ENCODE data around the gene ITK.
A peak's percentile ranks its signal among the peaks of the same experiment; 100 is the strongest.

Gene ITK

DNA sequence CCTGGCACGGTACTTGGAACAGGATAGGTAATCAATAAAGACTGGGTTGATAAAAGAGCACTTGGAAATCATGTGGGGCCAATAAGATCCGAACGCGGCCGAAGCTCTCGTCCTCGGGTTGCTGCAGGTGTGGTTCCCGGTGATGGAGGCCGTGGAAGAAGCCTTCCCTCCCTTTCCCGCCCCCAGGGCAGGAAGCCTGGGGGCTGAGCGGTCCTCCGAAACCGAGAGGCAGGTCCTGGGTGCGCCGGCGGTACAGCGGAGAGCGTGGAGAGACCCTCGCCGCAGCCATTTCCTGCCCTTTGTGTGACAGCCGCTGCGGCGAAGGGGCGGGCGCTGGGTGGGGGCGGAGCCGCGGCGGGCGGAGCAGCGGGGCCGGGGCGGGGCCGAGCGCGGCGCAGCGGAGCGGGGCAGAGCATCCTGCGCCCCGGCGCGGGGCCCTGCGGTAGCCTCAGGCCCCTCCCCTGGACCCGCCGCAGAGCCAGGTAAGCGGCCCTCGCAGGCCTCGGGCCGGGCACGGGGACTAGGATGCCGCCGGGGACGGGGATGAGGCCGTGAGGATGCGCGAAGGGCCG lies 85.2 kb downstream of the ITK start, which contains the start of gene CYFIP2:
TSS of gene CYFIP2 (plus strand) at position 410 of the 572 bp plus-strand sequence. CDS start 19,239 bp downstream, outside the sequence.
- TF ChIP-seq Cebpa-rat (IDR thresholded peaks at IDR 0.05), result no peak
- no peaks in the 10 kb centered on the region for H3K9me3 ChIP-seq (replicated peaks in 1 of 11)
- peaks cover 56 to 70% (median 69%) of the 10 kb centered on the region in 10 experiments for H3K4me1 ChIP-seq
- peaks cover 0 to 24% (median 0%) of the 10 kb centered on the region in 11 experiments; a peak in 5 of 22 replicates for H3K36me3 ChIP-seq
- peak within 1 kb of the TSS; percentile 79 to 95 (median 90) for H3K9ac ChIP-seq
- peak within 1 kb of the TSS; percentile 49 to 96 (median 89); a peak in 21 of 22 replicates for H3K27ac ChIP-seq
- H3K27me3 ChIP-seq, result no peaks in the 10 kb centered on the region
- peak within 1 kb of the TSS; percentile 85 to 100 (median 95) for H3K4me2 ChIP-seq
- H4K20me1 ChIP-seq, result peaks cover 0 to 23% (median 8%) of the 10 kb centered on the region in 11 experiments; a peak in 9 of 22 replicates
- peak within 1 kb of the TSS; percentile 82 to 98 (median 94) for H3K4me3 ChIP-seq

DNA sequence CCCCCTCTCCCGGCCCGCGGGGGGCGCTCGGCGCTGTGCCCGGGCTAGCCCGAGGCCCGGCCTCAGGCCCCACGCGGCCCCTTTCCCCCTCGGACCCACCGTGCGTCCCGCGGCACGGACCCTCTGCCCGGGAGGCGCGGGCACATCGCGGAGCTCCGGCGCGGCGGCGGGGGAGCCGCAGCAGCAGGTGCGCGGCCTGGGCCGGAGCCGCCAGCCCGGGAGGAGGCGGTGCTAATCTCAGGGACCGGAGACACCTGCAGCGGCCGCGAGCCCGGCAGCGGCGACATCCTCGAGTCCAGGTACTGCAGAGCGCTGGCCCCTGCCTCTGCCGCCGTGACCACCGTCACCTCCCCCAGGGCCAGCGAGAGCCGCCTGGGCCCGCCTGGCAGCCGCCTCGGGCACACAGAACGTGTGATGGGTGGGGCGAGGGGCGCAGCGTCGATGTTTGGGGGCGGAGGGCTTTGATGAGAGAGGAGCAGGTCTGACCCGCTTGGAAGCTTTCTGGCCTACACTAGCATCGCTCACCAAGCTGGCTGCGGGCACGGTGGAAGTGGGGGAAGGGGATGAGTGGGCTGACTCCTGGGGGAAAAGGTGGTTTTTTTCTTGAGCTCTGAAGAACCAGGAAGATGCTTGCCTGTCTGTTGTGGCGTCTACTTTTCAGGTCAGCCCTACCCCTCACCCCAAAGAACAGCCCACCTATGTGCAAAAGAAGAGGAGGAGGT lies 85.8 kb downstream of the ITK start:
- H3K27ac ChIP-seq, result peak overlapping the region; percentile 49 to 96 (median 89); a peak in 21 of 22 replicates
- H3K4me1 ChIP-seq, result peaks cover 62 to 77% (median 75%) of the 10 kb centered on the region in 10 experiments
- H3K4me3 ChIP-seq, result peak overlapping the region; percentile 82 to 98 (median 94)
- H3K4me2 ChIP-seq, result peak overlapping the region; percentile 85 to 100 (median 95)
- no peak for TF ChIP-seq Cebpa-rat (IDR thresholded peaks at IDR 0.05)
- H4K20me1 ChIP-seq, result peaks cover 0 to 23% (median 8%) of the 10 kb centered on the region in 11 experiments; a peak in 9 of 22 replicates
- no peaks in the 10 kb centered on the region for H3K9me3 ChIP-seq (replicated peaks in 1 of 11)
- H3K36me3 ChIP-seq, result peaks cover 0 to 24% (median 0%) of the 10 kb centered on the region in 11 experiments; a peak in 5 of 22 replicates
- H3K9ac ChIP-seq, result peak overlapping the region; percentile 79 to 95 (median 90)
- no peaks in the 10 kb centered on the region for H3K27me3 ChIP-seq

GRCh38 chr5:157267025-157267424 lies 86.4 kb downstream of the ITK start:
- H3K4me1 ChIP-seq, result peaks cover 68 to 82% (median 81%) of the 10 kb centered on the region in 10 experiments
- H3K36me3 ChIP-seq, result peaks cover 0 to 24% (median 0%) of the 10 kb centered on the region in 11 experiments; a peak in 5 of 22 replicates
- no peaks in the 10 kb centered on the region for H3K27me3 ChIP-seq
- H3K9me3 ChIP-seq (replicated peaks in 1 of 11), result no peaks in the 10 kb centered on the region
- peak overlapping the region; percentile 85 to 100 (median 95) for H3K4me2 ChIP-seq
- peak overlapping the region; percentile 79 to 95 (median 90); a peak in 21 of 22 replicates for H3K9ac ChIP-seq
- H3K27ac ChIP-seq, result peak overlapping the region in 10 of 11 experiments; percentile 74 to 96 (median 91); a peak in 17 of 22 replicates
- peak overlapping the region; percentile 82 to 98 (median 94) for H3K4me3 ChIP-seq
- peaks cover 0 to 23% (median 8%) of the 10 kb centered on the region in 11 experiments; a peak in 9 of 22 replicates for H4K20me1 ChIP-seq
- TF ChIP-seq Cebpa-rat (IDR thresholded peaks at IDR 0.05), result no peak

GRCh38 chr5:157267761-157268480 lies 87.3 kb downstream of the ITK start:
- Histone ChIP-seq H4K20me1 (peaks cover 0 to 23% (median 8%) of the 10 kb centered on the region in 11 experiments; a peak in 9 of 22 replicates), H3K4me1 (peaks cover 77 to 91% (median 90%) of the 10 kb centered on the region in 10 experiments), H3K27me3 (no peaks in the 10 kb centered on the region), H3K9ac (peak overlapping the region in 4 of 11 experiments; percentile 90 to 95 (median 92); a peak in 7 of 22 replicates), H3K4me3 (peak overlapping the region in 7 of 10 experiments; percentile 87 to 96 (median 93); a peak in 12 of 20 replicates), H3K36me3 (peaks cover 0 to 24% (median 0%) of the 10 kb centered on the region in 11 experiments; a peak in 5 of 22 replicates), H3K9me3 (replicated peaks in 1 of 11) (no peaks in the 10 kb centered on the region), H3K27ac (peak overlapping the region in 6 of 11 experiments; percentile 19 to 96 (median 94); a peak in 11 of 22 replicates), H3K4me2 (peak overlapping the region; percentile 85 to 100 (median 95))
- no peak for TF ChIP-seq Cebpa-rat (IDR thresholded peaks at IDR 0.05)

- Histone ChIP-seq H3K4me1 (peaks cover 75 to 92% (median 89%) of the 10 kb centered on the region in 10 experiments), H3K4me2 (peak overlapping the region; percentile 85 to 100 (median 95)), H3K36me3 (peaks cover 0 to 26% (median 0%) of the 10 kb centered on the region in 11 experiments; a peak in 6 of 22 replicates), H3K27ac (peak overlapping the region in 8 of 11 experiments; percentile 16 to 96 (median 87); a peak in 13 of 22 replicates), H3K4me3 (peak overlapping the region in 4 of 10 experiments; percentile 7 to 93 (median 90); a peak in 5 of 20 replicates), H3K27me3 (no peaks in the 10 kb centered on the region), H3K9me3 (replicated peaks in 1 of 11) (peaks cover 0 to 3% (median 1%) of the 10 kb centered on the region in 11 experiments; a peak in 8 of 22 replicates), H4K20me1 (peaks cover 0 to 23% (median 8%) of the 10 kb centered on the region in 11 experiments; a peak in 9 of 22 replicates), H3K9ac (peak overlapping the region in 4 of 11 experiments; percentile 24 to 95 (median 92); a peak in 5 of 22 replicates)
- TF ChIP-seq Cebpa-rat (IDR thresholded peaks at IDR 0.05), result no peak
Observed at GRCh38 chr5:157269165-157269671, 88.6 kb downstream of the ITK start.

DNA sequence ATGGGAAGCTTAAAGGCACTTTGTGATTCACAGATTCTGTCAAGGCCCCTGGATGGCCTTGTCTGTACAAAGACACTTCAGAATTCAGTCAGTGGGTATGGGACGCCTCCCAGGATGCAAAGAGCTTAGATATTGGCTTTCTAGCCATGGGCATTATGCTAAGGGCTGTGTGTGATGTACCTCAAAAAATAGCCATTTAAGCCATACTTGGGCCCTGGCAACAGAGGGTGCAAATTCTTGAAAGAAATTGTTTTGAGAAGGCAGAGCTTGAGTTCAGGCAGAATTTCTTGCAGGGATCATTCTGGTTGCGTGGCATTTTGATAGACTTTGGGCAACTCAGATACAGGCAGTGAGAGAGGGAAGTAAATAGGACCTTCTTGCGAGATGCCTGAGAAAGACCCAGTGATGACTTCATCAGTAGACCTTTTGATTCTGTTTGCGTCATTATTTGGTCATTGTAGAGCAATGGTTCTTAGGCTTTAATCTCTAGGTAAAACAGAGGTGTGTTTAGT lies 89.2 kb downstream of the ITK start:
- TF ChIP-seq Cebpa-rat (IDR thresholded peaks at IDR 0.05), result no peak
- no peaks in the 10 kb centered on the region for H3K27me3 ChIP-seq
- peak overlapping the region in 4 of 11 experiments; percentile 24 to 95 (median 64); a peak in 4 of 22 replicates for H3K9ac ChIP-seq
- peak overlapping the region in 8 of 11 experiments; percentile 11 to 96 (median 89); a peak in 12 of 22 replicates for H3K27ac ChIP-seq
- peaks cover 0 to 23% (median 8%) of the 10 kb centered on the region in 11 experiments; a peak in 9 of 22 replicates for H4K20me1 ChIP-seq
- peaks cover 75 to 86% (median 83%) of the 10 kb centered on the region in 10 experiments for H3K4me1 ChIP-seq
- peaks cover 0 to 9% (median 7%) of the 10 kb centered on the region in 11 experiments; a peak in 12 of 22 replicates for H3K9me3 ChIP-seq (replicated peaks in 1 of 11)
- H3K4me2 ChIP-seq, result peak overlapping the region; percentile 85 to 100 (median 95)
- peak overlapping the region in 4 of 10 experiments; percentile 7 to 93 (median 90); a peak in 4 of 20 replicates for H3K4me3 ChIP-seq
- peaks cover 0 to 32% (median 0%) of the 10 kb centered on the region in 11 experiments; a peak in 7 of 22 replicates for H3K36me3 ChIP-seq

DNA sequence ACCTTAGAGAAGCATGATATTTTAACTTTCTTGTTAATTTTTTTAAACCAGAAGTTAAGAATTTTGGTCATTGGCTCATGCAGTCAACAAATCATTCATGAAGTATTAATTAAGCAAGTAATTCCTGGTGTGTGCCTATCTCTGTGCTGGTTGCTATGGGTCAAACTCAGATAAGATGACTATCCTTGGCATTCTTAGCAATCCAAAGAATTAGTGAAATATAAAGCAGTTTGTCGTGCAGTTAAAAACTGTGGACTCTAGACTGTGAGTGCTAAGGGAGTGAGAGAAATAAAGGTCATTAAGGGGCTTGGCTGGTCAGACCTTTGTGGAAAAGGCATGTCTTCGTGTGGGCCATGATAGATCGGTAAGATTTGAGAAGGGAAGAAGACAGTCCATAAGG lies 90.1 kb downstream of the ITK start:
- Histone ChIP-seq H3K27me3 (no peaks in the 10 kb centered on the region), H3K27ac (peak overlapping the region in 10 of 11 experiments; percentile 76 to 96 (median 83); a peak in 19 of 22 replicates), H3K9me3 (replicated peaks in 1 of 11) (peaks cover 0 to 13% (median 9%) of the 10 kb centered on the region in 11 experiments; a peak in 12 of 22 replicates), H3K36me3 (peaks cover 0 to 34% (median 0%) of the 10 kb centered on the region in 11 experiments; a peak in 7 of 22 replicates), H3K9ac (peak overlapping the region in 6 of 11 experiments; percentile 63 to 95 (median 76); a peak in 11 of 22 replicates), H3K4me2 (peak overlapping the region; percentile 83 to 100 (median 95); a peak in 21 of 22 replicates), H3K4me1 (peaks cover 71 to 83% (median 75%) of the 10 kb centered on the region in 10 experiments), H3K4me3 (peak overlapping the region in 2 of 10 experiments; percentile 13 to 23; a peak in 3 of 20 replicates), H4K20me1 (peaks cover 0 to 23% (median 8%) of the 10 kb centered on the region in 11 experiments; a peak in 9 of 22 replicates)
- no peak for TF ChIP-seq Cebpa-rat (IDR thresholded peaks at IDR 0.05)
